Dendritic cell treated with granulocyte-macrophage colony-stimulating factor and Interleukin-4, amounts not matched to agents 40 ng/mL and 50 ng/mL, for 4 days (primary cell): ENCODE data around the gene KIF17.

Experiments used
- H3K27ac Mint-ChIP-seq: one replicate; pipeline ENCODE4 v1.8.0; 2022; ENCODE audit warnings: mild to moderate bottlenecking, mixed read lengths
- H3K27me3 Mint-ChIP-seq: one replicate; pipeline ENCODE4 v1.8.0; 2022; ENCODE audit warnings: mild to moderate bottlenecking, mixed read lengths
- H3K36me3 Mint-ChIP-seq: one replicate; pipeline ENCODE4 v1.8.0; 2022; ENCODE audit warnings: low read depth, mixed read lengths
- H3K4me1 Mint-ChIP-seq: one replicate; pipeline ENCODE4 v1.8.0; 2022; ENCODE audit warnings: low read depth, mixed read lengths
- H3K4me3 Mint-ChIP-seq: one replicate; pipeline ENCODE4 v1.8.0; 2022; ENCODE audit warnings: mild to moderate bottlenecking, moderate library complexity, mixed read lengths
- H3K9me3 Mint-ChIP-seq: one replicate; pipeline ENCODE4 v1.8.0; 2022; ENCODE audit warnings: mixed read lengths
- intact Hi-C: fragments of 100-400 bp; cut with micrococcal nuclease; formaldehyde crosslinking; loops from one replicate; pipeline ENCODE4 v1.15.0; 2022

The KIF17 gene

DNA sequence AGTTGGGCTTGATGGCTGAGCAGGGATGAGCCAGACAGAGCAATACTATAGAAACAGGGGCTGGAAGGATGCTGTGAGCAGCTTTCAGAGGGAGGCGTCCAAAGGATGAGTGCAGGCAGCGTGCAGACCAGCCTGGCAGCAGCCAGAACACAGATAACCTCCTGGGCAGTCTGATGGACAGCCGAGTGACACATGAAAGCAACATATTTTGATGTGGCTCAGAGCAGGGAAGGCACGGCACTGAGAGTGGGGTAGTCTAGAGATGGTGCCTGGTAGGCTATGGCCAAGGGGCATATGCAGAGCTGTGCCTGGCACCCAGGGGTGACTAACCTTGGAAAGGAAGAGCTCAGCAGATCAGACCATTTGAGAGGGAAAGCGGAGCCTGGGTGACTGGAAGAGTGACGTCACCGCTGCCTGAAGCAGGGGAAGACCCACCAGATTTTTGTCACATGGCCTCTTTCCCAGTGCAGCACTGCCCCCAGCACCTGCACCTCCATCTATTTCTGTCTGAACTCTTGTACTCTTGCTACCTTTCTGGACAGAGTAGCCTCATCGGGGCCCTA is 80.9 kb downstream of the KIF17 start:
- peaks cover 13% of the 10 kb centered on the region for H3K4me1 Mint-ChIP-seq
- no peak overlapping the region for H3K27ac Mint-ChIP-seq
- H3K27me3 Mint-ChIP-seq: no peaks in the 10 kb centered on the region
- no peaks in the 10 kb centered on the region for H3K9me3 Mint-ChIP-seq
- intact Hi-C loops: no loop called here
- peaks cover 56% of the 10 kb centered on the region for H3K36me3 Mint-ChIP-seq
- H3K4me3 Mint-ChIP-seq: no peak overlapping the region

- Mint-ChIP-seq H3K4me1 (peaks cover 9% of the 10 kb centered on the region), H3K27me3 (peaks cover 4% of the 10 kb centered on the region), H3K36me3 (peaks cover 34% of the 10 kb centered on the region), H3K27ac (no peak overlapping the region), H3K9me3 (no peaks in the 10 kb centered on the region), H3K4me3 (peak overlapping the region; percentile 81)
- intact Hi-C loops: no loop called here
These were observed 83.2 kb downstream of the KIF17 start for GRCh38 chr1:20634594-20635084.

DNA sequence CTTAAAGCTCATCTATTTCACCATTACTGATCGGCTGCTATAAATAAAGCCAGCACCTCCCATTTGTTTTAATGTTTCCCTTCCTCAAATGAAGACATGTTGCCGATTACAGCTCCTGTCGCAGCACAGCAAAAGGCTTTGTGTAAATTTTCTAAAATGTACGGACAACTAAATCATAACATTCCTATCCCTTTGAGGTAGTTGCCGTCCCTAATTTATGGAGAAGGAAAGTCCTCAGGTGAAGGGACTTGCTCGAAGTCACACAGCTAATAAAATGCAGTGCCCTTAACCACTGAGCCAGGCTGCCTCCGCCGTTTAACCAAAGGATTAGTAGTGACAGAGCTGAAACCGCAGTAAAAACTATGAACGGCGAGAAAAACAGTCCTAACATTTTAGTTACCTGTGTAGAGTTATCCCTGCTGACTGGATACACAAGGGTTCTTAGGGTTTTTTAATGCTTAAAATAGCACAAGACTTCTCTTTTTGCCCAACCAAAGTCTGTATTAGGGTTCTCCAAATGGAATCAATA is 83.7 kb downstream of the KIF17 start:
- H3K27ac Mint-ChIP-seq: peak overlapping the region; percentile 67
- intact Hi-C loops: no loop called here
- H3K36me3 Mint-ChIP-seq: peaks cover 29% of the 10 kb centered on the region
- peak overlapping the region; percentile 81 for H3K4me3 Mint-ChIP-seq
- peaks cover 9% of the 10 kb centered on the region for H3K4me1 Mint-ChIP-seq
- H3K9me3 Mint-ChIP-seq: peaks cover 3% of the 10 kb centered on the region
- peaks cover 4% of the 10 kb centered on the region for H3K27me3 Mint-ChIP-seq

DNA sequence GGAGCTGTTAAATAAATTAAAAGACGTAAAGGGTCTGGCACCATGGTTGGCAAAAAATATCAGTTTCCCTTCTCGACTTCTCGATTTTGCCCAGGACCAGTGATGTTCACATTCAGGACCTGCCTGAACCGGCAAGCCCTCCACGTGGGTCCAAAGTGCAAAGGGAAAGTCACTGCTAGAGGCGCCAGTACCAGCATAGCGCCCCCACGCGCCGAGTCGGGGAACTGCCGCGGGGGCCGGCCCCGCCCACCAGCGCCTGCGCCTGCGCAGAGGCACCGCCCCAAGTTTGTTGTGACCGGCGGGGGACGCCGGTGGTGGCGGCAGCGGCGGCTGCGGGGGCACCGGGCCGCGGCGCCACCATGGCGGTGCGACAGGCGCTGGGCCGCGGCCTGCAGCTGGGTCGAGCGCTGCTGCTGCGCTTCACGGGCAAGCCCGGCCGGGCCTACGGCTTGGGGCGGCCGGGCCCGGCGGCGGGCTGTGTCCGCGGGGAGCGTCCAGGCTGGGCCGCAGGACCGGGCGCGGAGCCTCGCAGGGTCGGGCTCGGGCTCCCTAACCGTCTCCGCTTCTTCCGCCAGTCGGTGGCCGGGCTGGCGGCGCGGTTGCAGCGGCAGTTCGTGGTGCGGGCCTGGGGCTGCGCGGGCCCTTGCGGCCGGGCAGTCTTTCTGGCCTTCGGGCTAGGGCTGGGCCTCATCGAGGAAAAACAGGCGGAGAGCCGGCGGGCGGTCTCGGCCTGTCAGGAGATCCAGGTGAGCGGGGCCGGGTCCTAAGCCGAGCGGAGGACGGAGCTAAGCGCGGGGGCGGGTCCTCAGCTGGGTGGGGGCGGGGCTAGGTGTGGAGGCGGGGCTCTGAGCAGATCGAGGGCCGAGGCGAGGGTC is 84.4 kb downstream of the KIF17 start, which contains the start of gene PINK1:
Gene PINK1, plus strand, starts transcription at position 269 of the 875 bp plus-strand sequence. Its CDS starts 91 bp downstream, at position 360.
- peaks cover 8% of the 10 kb centered on the region for H3K9me3 Mint-ChIP-seq
- H3K27ac Mint-ChIP-seq: peak within 1 kb of the TSS; percentile 67
- intact Hi-C loops: loop anchor here (1.0 kb wide), 1 partner anchor 58 kb away; no protein-coding TSS in a partner anchor
- H3K36me3 Mint-ChIP-seq: peaks cover 22% of the 10 kb centered on the region
- H3K4me1 Mint-ChIP-seq: peaks cover 9% of the 10 kb centered on the region
- H3K4me3 Mint-ChIP-seq: peak within 1 kb of the TSS; percentile 81
- H3K27me3 Mint-ChIP-seq: peaks cover 4% of the 10 kb centered on the region

GRCh38 chr1:20632386-20632785 is 85.4 kb downstream of the KIF17 start:
- peaks cover 12% of the 10 kb centered on the region for H3K36me3 Mint-ChIP-seq
- intact Hi-C loops: no loop called here
- peaks cover 4% of the 10 kb centered on the region for H3K27me3 Mint-ChIP-seq
- no peak overlapping the region for H3K4me3 Mint-ChIP-seq
- peaks cover 9% of the 10 kb centered on the region for H3K4me1 Mint-ChIP-seq
- peaks cover 8% of the 10 kb centered on the region for H3K9me3 Mint-ChIP-seq
- no peak overlapping the region for H3K27ac Mint-ChIP-seq

GRCh38 chr1:20630729-20631128 is 87.1 kb downstream of the KIF17 start:
- Mint-ChIP-seq H3K9me3 (peaks cover 15% of the 10 kb centered on the region), H3K36me3 (no peaks in the 10 kb centered on the region), H3K27me3 (peaks cover 4% of the 10 kb centered on the region), H3K27ac (no peak overlapping the region), H3K4me3 (no peak overlapping the region), H3K4me1 (peaks cover 9% of the 10 kb centered on the region)
- intact Hi-C loops: no loop called here

- peaks cover 4% of the 10 kb centered on the region for H3K27me3 Mint-ChIP-seq
- H3K4me1 Mint-ChIP-seq: no peaks in the 10 kb centered on the region
- H3K36me3 Mint-ChIP-seq: no peaks in the 10 kb centered on the region
These were observed 91.3 kb downstream of the KIF17 start for GRCh38 chr1:20626524-20626923.

DNA sequence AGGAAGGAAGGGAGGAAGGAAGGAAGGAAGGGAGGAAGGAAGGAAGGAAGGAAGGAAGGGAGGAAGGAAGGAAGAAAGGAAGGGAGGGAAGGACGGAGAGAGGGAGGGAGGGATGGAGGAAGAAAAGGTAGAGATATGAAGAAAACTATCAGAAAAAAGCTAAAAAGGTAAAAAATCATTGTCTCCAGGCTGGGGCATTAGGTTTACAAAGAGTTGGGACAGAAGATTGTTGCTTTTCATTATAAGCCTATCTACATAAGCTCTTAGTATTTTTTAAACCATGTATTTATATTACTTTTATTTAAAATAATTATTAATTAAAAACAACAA is 91.7 kb downstream of the KIF17 start:
- Mint-ChIP-seq H3K27me3 (peaks cover 4% of the 10 kb centered on the region), H3K4me1 (no peaks in the 10 kb centered on the region), H3K36me3 (no peaks in the 10 kb centered on the region), H3K27ac (no peak overlapping the region), H3K9me3 (peaks cover 15% of the 10 kb centered on the region), H3K4me3 (no peak overlapping the region)
- intact Hi-C loops: no loop called here

More at GRCh38 chr1:20626524-20626923, 91.3 kb downstream of the KIF17 start:
- Mint-ChIP-seq H3K4me3 (no peak overlapping the region), H3K9me3 (peaks cover 15% of the 10 kb centered on the region), H3K27ac (no peak overlapping the region)
- intact Hi-C loops: no loop called here

DNA sequence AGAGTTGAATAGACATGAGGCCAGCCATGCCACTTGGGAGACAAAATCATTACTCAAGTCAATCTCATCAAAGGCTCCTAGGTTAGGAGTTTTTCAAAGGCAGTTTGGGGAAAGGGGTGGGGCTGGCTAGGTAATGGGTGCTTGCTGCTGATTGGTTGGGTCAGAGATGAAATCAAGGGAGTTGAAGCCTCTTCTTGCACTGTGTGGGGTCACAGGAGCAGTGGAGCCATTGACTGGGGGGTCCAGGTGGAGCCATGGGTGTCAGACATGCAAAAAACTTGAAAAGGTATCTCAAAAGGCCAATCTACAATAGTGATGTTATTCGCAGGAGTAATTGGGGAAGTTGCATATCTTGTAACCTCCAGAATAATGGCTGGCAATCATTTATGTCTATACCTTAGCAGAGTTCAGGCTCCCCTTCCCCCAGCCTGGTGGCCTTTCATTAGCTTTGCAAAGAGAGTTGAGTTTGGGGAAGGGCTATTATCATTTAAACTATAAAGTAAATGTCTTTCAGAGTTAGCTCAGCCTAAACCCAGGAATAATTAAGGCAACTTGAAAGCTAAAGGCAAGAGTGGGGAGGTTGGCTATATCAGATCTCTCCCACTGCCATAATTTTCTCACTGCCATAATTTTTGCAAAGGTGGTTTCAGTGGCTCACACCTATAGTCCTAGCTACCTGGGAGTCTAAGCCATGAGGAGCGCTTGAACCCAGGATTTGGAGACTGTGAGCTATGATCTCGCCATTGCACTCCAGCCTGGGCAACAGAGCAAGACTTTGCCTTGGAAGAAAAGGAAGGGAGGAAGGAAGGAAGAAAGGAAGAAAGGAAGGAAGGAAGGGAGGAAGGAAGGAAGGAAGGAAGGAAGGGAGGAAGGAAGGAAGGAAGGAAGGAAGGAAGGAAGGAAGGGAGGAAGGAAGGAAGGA is 92.4 kb downstream of the KIF17 start:
- intact Hi-C loops: no loop called here
- Mint-ChIP-seq H3K4me1 (no peaks in the 10 kb centered on the region), H3K36me3 (no peaks in the 10 kb centered on the region), H3K9me3 (peaks cover 15% of the 10 kb centered on the region), H3K4me3 (no peak overlapping the region), H3K27ac (no peak overlapping the region), H3K27me3 (peaks cover 2% of the 10 kb centered on the region)

DNA sequence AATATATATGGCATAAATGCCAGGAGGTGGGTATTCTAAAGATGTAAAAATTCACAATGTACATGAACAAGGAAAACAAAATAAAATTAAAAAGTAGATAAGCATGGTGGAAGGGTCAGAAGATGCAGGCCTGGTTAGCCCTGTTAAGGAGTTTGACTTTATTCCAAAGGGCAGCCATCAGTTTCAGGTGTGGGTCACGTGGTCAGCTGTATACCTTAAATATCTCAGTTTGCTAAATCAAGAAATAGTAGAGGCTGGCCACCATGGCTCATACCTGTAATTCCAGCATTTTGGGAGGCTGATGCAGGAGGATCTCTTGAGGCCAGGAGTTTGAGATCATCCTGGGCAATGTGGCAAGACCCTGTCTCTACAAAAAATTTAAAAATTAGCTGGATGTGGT is 93.1 kb downstream of the KIF17 start:
- no peak overlapping the region for H3K27ac Mint-ChIP-seq

GRCh38 chr1:20621012-20621411 is 96.8 kb downstream of the KIF17 start:
- no peak overlapping the region for H3K4me3 Mint-ChIP-seq
- intact Hi-C loops: no loop called here
- H3K27ac Mint-ChIP-seq: no peak overlapping the region
- no peaks in the 10 kb centered on the region for H3K9me3 Mint-ChIP-seq
- H3K4me1 Mint-ChIP-seq: no peaks in the 10 kb centered on the region
- H3K36me3 Mint-ChIP-seq: peaks cover 40% of the 10 kb centered on the region
- no peaks in the 10 kb centered on the region for H3K27me3 Mint-ChIP-seq

More for the DNA sequence above, 93.1 kb downstream of the KIF17 start:
- intact Hi-C loops: no loop called here
- Mint-ChIP-seq H3K27me3 (no peaks in the 10 kb centered on the region), H3K4me3 (no peak overlapping the region), H3K4me1 (no peaks in the 10 kb centered on the region), H3K36me3 (peaks cover 6% of the 10 kb centered on the region), H3K9me3 (peaks cover 15% of the 10 kb centered on the region)

- intact Hi-C loops: no loop called here
- no peaks in the 10 kb centered on the region for H3K27me3 Mint-ChIP-seq
- H3K9me3 Mint-ChIP-seq: no peaks in the 10 kb centered on the region
- H3K4me3 Mint-ChIP-seq: no peak overlapping the region
- H3K36me3 Mint-ChIP-seq: peaks cover 49% of the 10 kb centered on the region
- H3K27ac Mint-ChIP-seq: no peak overlapping the region
- no peaks in the 10 kb centered on the region for H3K4me1 Mint-ChIP-seq
These were observed 97.8 kb downstream of the KIF17 start for GRCh38 chr1:20619999-20620398.

GRCh38 chr1:20618550-20618949 is 99.3 kb downstream of the KIF17 start:
- Mint-ChIP-seq H3K9me3 (no peaks in the 10 kb centered on the region), H3K27me3 (no peaks in the 10 kb centered on the region), H3K27ac (no peak overlapping the region), H3K36me3 (peaks cover 62% of the 10 kb centered on the region), H3K4me1 (no peaks in the 10 kb centered on the region), H3K4me3 (no peak overlapping the region)
- intact Hi-C loops: no loop called here
